ENCODE results near the gene CYFIP1.
A peak's percentile ranks its signal among the peaks of the same experiment; 100 is the strongest.

CYFIP1 gene

GRCh38 chr15:22889146-22889818, 90.9 kb downstream of the CYFIP1 start (continued):
- TF ChIP-seq PRDM2 (tag by site-specific recombination; IDR thresholded peaks at IDR 0.05; ENCODE audit: borderline replicate concordance) (no peak), ZNF266 (tag by site-specific recombination; IDR thresholded peaks at IDR 0.05; ENCODE audit: low read depth) (no peak)

- ChIA-PET CTCF (interaction anchor here (0.7 kb wide), 1 partner anchor 1117 kb away, joined by 3 read pairs; no protein-coding TSS in a partner anchor), POLR2A (no interaction called here)
- no peak overlapping the region for H3K27ac ChIP-seq (ENCODE audit: extremely low read depth, low read depth, low read length)
- H3K4me1 ChIP-seq (ENCODE audit: control insufficient read depth, insufficient read depth, low read length): no peaks in the 10 kb centered on the region
- TF ChIP-seq ZNF366 (tag by site-specific recombination; conservative IDR thresholded peaks at IDR 0.05) (peak; percentile 46), CTCF (tag by site-specific recombination; IDR thresholded peaks at IDR 0.05) (no peak), ZNF629 (tag by site-specific recombination; IDR thresholded peaks at IDR 0.05) (peak; percentile 74), BCL6B (tag by site-specific recombination; IDR thresholded peaks at IDR 0.05) (no peak), SP7 (tag by site-specific recombination; IDR thresholded peaks at IDR 0.05) (peak; percentile 52), KLF1 (tag by site-specific recombination; IDR thresholded peaks at IDR 0.05) (no peak), ZNF362 (tag by site-specific recombination; IDR thresholded peaks at IDR 0.05) (peak; percentile 40; the same call in 1 of the 2 replicates), ZNF777 (tag by site-specific recombination; IDR thresholded peaks at IDR 0.05; ENCODE audit: borderline replicate concordance) (no peak), ZBTB21 (tag by site-specific recombination; IDR thresholded peaks at IDR 0.05) (peak; percentile 38; the same call in 1 of the 2 replicates), ZXDB (tag by site-specific recombination; IDR thresholded peaks at IDR 0.05) (no peak), HIC1 (tag by site-specific recombination; IDR thresholded peaks at IDR 0.05) (no peak)
- no peak overlapping the region for H3K4me3 ChIP-seq (ENCODE audit: low read depth, low read length)
- H3K9me3 ChIP-seq (ENCODE audit: control insufficient read depth, insufficient read depth, low read depth, low read length): no peaks in the 10 kb centered on the region
- peaks cover 0 to 18% of the 10 kb centered on the region in 2 experiments; a peak in 1 of 3 replicates for H3K36me3 ChIP-seq (ENCODE audit: control insufficient read depth in 2 of 2, insufficient read depth in 1 of 2, low read length in 2 of 2)
Measured at GRCh38 chr15:22888120-22888859, 91.9 kb downstream of the CYFIP1 start.

Data from HEK293 (cell line).